GM10847 (cell line): ENCODE data around the gene PLEKHA4.

Experiments used
- POLR2A ChIP-seq: IDR thresholded peaks from 2 replicates; pipeline ENCODE4 v1.6.1; 2011; ENCODE audit not compliant: insufficient read length; ENCODE audit errors: extremely low read depth

Gene PLEKHA4

DNA sequence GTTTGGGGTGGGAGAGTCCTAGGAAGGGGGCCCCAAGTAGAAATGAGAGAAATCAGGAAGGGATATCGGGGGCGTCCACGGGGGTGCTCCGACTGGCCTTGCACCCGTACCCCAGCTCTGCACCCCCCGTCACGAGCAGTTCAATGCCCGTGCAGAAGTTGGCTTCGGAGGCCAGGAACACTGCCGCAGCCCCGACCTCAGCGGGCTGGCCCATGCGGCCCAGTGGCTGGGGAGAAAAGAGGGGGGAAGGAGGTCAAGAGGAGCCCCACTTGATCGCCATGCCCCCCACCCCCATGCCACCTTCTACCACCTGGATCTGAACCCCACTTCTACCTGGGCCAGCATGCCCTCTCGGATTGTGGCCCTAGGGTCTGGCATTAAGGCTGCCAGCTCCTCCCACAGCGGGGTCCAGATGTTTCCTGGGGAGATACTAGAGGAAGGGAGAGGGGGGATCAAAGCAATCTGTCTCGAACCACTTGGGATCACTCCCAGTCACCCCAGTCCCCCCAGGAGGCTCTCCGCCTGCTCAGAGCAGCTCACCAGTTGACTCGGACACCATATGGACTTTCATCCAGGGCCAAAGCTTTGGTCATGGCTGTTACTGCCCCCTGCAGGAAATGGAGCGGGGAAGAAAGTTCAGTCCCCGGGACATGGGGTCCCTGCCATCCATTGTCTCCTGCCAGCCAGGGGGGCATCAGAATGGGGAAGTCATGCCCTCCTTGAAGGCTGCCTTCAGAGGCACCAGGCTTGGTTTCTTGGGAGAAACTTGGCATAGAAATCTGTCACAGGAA is 55.1 kb downstream of the PLEKHA4 start:
- TF ChIP-seq POLR2A, result no peak

- TF ChIP-seq POLR2A, result peak; percentile 29
Measured at GRCh38 chr19:48812094-48812929, 56.1 kb downstream of the PLEKHA4 start.

- no peak for TF ChIP-seq POLR2A
Measured at GRCh38 chr19:48810151-48810550, 58.3 kb downstream of the PLEKHA4 start.

- TF ChIP-seq POLR2A, result no peak
Measured at GRCh38 chr19:48807590-48808308, 60.7 kb downstream of the PLEKHA4 start.

- TF ChIP-seq POLR2A, result no peak
Measured at GRCh38 chr19:48806818-48807589, 61.4 kb downstream of the PLEKHA4 start.

- no peak for TF ChIP-seq POLR2A
Measured at GRCh38 chr19:48806518-48806817, 61.9 kb downstream of the PLEKHA4 start.

DNA sequence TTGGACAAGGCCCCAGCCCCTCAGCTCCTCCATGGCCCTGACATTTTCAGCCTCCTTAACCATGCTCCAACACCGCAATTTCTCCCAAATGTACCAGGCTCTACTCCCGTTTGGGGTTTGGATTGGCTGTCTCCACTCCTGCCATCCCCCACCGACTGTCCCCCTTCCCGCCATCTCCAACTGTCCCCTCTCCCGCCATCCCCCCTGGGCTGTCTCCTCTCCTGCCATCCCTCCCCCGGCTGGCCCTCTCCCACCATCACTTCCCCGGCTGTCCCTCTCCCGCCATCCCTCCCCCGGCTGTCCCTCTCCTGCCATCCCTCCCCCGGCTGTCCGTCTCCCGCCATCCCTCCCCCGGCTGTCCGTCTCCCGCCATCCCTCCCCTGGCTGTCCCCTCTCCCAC is 63.0 kb downstream of the PLEKHA4 start:
- TF ChIP-seq POLR2A, result no peak

DNA sequence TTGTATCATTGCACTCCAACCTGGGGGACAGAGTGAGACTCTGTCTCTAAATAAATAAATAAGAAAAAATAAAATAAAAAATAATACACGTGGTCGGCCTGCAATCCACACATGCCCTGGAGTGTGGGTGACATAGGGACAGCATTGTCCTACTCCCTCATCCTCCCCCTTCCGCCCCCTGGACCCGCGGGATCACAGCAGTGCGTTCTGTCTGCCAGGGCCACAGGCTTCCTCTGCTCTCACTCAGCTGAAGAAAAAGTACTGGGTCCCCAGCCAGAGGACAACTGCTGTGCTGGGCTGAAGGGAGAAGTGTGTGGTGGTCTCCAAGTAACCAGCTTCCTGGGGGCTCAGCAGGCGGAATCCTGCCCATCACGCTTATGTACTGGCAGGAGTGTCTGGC is 63.9 kb downstream of the PLEKHA4 start:
- no peak for TF ChIP-seq POLR2A

- TF ChIP-seq POLR2A, result no peak
Measured at GRCh38 chr19:48802623-48803022, 65.8 kb downstream of the PLEKHA4 start.

DNA sequence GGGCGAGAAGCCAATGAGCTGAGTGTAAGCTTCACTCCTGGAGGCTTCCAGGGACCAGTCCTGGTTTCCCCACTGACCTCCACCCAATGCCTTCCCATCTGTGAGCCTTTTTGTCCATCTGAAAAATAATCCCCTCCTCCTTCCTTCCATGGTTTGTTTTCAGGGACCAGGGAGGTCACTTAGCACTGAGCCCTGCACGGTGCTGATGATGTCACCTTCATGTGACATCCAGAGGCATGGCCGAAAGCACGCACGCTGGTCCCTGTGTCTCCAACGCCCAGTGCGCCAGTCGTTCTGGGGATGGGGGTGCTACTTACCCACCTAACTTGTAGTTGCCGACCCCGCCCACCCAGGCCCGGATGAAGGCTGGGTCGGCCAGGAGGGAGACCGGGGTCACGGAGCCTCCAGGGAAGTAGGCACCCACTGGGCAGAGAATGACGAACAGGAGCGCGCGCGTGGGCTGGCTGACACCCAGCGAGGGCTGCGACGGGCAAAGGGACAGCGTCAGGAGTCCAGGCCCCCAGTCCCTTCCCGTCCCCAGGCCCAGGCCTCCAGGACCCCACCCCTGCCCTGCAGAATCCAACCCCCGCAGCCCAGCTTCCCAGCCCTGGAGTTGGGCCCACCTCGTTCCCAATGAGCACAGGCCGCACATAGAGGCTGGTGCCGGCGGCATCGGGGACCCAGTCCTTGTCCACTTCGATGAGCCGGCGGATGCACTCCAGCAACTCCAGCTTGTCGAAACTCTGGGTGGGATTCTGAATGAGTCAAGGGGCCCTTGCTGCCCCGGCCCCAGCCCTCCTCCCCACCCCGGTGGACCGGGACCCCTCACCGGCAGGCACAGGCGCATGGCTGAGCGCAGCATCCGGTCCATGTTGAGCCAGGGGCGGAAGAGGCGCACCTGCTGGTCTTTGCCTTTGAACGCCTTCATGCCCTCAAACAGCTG is 68.8 kb downstream of the PLEKHA4 start:
- no peak for TF ChIP-seq POLR2A

GRCh38 chr19:48798937-48799336 is 69.5 kb downstream of the PLEKHA4 start:
- no peak for TF ChIP-seq POLR2A

- no peak for TF ChIP-seq POLR2A
Measured at GRCh38 chr19:48797103-48797502, 71.3 kb downstream of the PLEKHA4 start.

GRCh38 chr19:48796298-48797083 is 71.9 kb downstream of the PLEKHA4 start:
- TF ChIP-seq POLR2A, result no peak
